ENCODE data around the gene CBFB.

Gene CBFB

GRCh38 chr16:67141391-67141790 is 112.4 kb downstream of the CBFB start:
- DNase-seq, result no peak

GRCh38 chr16:67142342-67142741 is 113.4 kb downstream of the CBFB start:
- no peak for DNase-seq

GRCh38 chr16:67144943-67145342 is 116.0 kb downstream of the CBFB start:
- DNase-seq, result no peak

DNA sequence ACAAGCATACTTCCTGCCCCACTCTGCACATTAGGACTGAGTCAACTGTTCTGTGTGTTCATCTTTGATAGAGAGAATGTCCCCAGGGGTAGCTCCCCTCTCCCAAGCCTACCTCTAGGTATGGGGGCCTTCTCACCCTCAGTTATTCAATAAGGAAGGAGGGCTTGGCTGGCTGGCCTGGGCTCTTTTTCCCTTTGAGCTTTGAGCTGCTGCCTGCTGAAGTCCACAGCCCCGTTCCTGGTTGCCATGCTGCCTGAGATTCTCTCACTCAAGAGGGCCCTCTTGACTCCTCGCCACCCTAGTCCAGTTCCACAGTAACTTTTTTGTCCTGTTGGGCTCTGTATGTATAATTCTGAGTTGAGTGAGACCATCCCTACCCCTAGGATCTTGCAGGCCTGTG is 116.8 kb downstream of the CBFB start:
- no peak for DNase-seq

DNA sequence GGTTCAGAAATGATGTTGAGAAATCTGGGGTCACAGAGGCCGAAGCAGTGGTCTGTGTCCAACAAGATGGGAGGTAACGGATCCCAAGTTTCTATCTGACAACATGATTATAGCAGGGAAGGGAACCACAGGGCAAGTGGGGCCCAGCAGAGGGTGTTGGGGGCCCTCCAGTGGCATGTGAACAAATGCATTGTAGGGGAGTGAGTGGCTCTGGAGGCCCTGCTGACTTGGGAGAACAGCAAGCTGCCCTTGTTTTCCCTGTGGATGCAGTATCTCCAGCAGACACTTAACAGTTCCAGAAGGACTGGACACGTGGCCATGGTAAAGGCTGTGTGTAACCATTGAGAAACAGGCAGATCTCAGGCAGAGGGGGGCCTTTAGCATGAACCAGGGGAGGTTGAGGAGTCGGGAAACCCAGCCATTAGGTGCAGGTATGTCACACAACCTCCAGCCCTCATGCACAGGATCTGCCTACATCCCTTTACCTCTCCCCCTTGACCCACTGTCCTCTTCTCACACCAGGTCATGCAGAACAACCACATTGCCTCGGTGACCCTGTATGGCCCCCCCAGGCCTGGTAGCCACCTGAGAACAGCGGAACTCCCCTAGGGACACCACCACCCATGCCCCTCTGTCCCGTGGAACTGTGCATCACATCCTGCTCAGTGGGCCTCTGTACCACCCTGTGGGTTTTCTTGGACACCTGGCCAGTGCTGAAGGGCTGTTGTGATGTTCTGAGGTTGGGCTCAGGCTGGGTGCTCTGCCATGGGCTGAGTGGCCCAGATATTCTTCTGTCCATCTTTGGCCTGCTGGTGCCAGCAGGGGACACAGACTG is 117.8 kb downstream of the CBFB start:
- DNase-seq, result no peak

DNA sequence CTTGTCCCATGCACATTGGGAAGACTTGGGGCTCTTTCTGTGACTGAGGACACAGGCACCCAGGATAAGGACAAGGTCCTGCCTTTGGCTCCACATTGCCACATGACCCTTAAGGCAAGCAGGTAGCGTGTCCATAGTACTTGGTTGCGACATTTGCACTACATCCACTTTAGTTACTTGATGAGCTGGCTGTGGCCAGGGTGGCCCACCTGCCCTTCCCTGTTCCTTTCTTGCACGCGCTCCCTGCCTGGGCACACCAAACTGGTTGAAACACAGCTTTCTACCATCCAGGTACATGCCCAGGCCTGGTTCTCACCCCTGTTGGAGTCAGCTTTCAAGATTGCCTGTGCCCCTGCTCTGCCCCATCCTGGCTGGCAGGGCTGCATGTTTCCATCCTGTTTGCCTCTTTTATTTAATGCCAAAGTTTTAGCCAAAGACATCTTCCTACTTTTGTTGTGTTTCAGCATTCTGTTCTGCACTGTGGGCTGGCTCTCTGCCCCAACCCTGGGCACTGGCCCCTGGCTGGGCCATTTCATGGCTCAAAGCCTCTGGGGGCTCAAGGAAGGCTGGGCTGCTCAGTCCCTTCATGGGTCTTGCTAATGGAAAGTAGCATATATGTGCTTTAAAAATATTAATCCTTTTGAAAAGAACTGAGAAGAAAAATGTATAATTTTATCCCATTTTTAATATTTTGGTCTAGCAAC is 118.6 kb downstream of the CBFB start:
- DNase-seq, result no peak

GRCh38 chr16:67148221-67148620 is 119.3 kb downstream of the CBFB start:
- no peak for DNase-seq

DNA sequence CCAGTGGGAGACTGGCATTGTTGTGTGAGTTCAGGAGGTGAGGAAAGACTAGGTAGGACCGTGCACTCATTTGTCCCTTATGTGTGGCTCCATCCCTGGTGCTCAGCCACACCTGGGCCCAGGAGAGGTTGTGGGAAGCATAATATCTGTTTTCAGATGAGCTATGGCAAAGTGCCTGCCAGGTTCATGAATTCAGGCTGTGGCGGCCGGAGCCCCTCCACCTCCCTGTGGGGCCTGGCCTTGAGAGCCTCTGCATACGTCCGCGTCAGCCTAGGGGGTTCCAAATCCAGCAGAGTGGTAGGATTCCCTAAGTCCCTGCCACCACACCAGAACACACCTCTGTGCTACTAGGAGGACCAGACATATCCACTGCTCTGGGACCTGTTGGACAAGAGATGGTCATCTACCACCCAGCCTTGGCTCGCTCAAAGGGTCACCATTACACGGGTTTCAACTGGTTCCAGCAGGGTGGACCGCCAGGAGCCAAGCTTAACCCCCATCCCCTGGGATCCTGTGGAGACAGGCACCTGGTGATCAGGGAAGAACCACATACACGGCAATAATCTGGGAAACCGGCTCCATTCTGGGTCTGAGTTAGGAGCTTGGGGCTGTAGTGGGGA is 119.8 kb downstream of the CBFB start:
- no peak for DNase-seq

DNA sequence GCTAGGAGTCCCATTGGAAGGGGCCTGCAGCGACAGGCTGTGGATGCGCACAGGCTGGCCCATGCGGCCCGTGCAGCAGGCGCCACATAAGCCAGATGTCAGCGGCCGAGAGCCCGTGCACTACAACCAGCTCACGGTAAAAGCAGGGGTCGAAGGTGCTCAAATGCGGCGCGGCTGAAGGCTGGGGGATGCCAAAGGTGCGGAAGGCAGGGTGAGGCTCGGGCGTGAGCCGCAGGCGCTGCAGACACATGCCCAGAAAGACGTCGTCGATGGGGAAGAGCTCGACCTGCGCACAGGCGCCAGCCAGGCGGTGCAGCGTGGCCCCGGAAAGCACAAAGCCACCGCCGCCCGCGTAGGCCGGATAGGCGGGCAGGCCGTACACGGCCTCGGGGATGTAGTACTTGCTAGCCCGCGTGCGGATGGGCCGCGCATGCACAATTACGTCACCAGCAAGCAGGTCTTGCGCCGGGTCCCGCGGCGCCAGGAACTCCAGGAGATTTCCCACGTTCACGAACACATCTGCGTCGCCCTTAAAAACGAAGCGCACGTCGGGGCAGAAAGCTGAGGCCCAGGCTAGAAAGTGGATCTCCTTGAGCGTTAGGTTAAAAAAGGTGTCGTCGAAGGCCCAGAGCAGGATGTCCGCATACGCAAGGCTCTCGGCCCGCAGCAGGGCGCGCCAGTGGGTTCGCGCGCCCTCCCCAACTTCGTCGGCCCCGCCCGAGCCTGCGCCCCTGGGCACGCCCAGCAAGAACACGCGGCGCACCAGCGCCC is 120.5 kb downstream of the CBFB start:
- no peak for DNase-seq

GRCh38 chr16:67150047-67150832 is 121.3 kb downstream of the CBFB start:
- DNase-seq, result peak; percentile 57

Data from activated CD4-positive, alpha-beta T cell treated with anti-CD3 and anti-CD28 coated beads, Interleukin-2, Interleukin-6, amounts not matched to agents 100 ng/mL and 50 ng/mL, durations not matched to agents 16 hours and 8 hours (primary cell).